Measurements from ENCODE around the gene PPM1N. TPM values are rescaled to one million over a fixed set of nuclear protein-coding genes. Genes with fewer than 3 reads are reported as not detected.

PPM1N gene, protein sequence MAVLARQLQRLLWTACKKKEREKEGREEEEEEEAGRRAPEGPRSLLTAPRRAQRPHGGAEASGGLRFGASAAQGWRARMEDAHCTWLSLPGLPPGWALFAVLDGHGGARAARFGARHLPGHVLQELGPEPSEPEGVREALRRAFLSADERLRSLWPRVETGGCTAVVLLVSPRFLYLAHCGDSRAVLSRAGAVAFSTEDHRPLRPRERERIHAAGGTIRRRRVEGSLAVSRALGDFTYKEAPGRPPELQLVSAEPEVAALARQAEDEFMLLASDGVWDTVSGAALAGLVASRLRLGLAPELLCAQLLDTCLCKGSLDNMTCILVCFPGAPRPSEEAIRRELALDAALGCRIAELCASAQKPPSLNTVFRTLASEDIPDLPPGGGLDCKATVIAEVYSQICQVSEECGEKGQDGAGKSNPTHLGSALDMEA
- 0.75 TPM for total RNA-seq
- long read RNA-seq, result 0 reads

DNA sequence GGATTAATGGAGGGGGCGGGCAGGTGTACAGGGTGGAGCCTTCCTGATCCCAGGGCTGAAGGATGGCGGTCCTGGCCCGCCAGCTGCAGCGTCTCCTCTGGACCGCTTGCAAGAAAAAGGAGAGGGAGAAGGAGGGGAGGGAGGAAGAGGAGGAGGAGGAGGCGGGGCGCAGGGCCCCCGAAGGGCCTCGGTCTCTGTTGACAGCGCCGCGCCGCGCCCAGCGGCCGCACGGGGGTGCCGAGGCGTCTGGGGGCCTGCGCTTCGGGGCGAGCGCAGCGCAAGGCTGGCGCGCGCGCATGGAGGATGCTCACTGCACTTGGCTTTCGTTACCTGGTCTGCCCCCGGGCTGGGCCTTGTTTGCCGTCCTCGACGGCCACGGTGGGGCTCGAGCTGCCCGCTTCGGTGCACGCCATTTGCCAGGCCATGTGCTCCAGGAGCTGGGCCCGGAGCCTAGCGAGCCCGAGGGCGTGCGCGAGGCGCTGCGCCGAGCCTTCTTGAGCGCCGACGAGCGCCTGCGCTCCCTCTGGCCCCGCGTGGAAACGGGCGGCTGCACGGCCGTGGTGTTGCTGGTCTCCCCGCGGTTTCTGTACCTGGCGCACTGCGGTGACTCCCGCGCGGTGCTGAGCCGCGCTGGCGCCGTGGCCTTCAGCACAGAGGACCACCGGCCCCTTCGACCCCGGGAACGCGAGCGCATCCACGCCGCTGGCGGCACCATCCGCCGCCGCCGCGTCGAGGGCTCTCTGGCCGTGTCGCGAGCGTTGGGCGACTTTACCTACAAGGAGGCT is at the start of gene PPM1N:
PPM1N (plus strand) TSS at position 33 of the 785 bp plus-strand sequence; CDS start at position 63, 30 bp downstream.
- intact Hi-C loops (cut with DNase I), result no loop called here
- DNase-seq (peak; percentile 58), ATAC-seq (ENCODE audit: poor library complexity) (peak; percentile 3)

DNA sequence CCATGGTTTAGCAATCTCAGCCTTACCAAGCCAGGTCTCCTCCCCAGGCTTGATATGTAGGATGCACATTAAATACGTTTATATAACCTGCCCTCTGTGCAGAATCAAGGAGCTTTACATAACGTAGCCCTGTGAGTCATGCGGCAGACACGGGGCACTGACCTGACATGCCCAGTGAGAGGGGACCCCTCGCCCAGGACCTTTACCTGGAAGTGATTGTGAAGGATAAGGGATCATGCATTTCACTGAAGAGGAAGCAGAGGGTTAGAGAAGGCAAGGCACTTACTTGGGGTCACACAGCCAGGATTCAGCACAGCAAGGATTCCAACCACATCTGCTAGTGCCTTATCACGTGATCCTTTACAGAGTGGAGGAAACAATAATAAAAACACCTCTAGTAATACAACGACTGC is 49.4 kb upstream of the PPM1N start:
- DNase-seq (no peak), ATAC-seq (ENCODE audit: poor library complexity) (no peak)
- intact Hi-C loops (cut with DNase I), result no loop called here

DNA sequence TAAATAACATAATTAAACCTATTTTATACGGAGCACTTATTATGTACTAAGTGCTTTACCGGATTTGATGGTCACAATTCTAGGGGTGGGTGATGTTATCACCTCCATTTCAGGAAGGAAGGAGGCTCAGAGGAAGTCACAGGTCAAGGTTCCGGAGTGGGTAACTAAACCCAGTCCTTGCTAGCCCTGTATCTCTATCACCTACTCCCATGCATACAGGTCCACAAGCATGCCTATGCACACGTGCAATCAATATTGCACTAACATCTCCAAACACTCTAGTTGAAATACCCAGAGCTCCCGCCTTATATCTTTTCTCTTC is 48.3 kb upstream of the PPM1N start:
- peak; percentile 2 for ATAC-seq (ENCODE audit: poor library complexity)
- intact Hi-C loops (cut with DNase I), result no loop called here
- DNase-seq, result no peak

DNA sequence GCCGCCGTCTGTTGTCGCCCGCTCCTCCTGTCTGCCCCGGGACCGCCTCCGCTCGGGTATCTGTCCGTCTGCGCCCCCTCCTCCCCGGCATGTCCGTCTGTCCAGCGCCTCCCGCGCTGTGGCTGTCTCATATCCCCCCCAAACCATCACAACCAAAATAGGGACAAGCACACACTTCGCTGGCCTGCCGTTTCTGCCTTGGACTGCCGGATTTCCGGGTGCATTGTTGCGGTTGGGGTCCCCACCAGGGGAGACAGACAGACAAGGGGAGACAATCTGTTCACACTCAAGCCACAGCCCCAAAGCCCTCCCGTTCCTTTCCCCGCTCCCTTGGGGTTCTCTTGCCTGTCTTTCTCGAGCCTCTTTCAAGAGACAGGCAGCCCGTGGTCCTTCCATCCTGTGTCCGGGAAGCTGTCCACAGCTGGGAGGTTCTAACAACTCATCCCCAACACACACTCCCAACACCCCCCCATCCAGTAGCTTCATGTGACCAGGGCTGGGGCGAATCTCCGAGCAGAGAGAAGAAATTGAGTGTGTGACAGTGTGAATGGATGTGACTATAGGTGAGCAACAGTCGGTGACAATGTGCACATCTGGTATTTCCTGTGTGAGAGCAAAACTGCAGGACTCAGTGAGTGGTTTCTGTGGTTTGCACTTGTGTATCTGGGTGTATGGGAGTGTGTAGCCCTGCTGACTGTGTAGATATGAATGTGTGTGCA is 47.0 kb upstream of the PPM1N start:
- intact Hi-C loops (cut with DNase I), result no loop called here
- ATAC-seq (ENCODE audit: poor library complexity), result peak; percentile 11
- peak; percentile 48 for DNase-seq

DNA sequence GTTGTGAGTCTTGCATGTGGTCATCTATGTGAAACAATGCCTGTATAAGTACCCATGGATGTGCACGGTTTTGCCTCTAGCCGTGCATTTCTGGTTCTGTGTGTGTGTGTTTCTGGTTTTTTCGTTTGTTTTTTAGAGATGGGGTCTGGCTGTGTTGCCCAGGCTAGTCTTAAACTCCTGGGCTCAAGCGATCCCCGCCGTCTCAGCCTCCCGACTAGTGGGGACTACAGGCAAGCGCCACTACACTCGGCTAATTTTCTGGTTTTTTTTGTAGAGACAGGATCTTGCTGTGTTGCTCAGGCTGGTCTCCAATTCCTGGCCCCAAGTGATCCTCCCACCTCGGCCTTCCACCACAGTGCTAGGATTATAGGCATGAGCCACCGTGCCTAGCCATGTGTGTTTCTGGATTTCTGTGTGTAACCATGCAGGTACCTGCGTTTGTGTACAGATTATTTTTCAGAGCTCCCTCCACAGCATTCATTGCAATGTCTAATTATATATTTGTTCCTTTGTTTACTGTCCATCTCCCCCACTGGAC is 46.3 kb upstream of the PPM1N start:
- DNase-seq (no peak), ATAC-seq (ENCODE audit: poor library complexity) (no peak)
- intact Hi-C loops (cut with DNase I), result no loop called here

DNA sequence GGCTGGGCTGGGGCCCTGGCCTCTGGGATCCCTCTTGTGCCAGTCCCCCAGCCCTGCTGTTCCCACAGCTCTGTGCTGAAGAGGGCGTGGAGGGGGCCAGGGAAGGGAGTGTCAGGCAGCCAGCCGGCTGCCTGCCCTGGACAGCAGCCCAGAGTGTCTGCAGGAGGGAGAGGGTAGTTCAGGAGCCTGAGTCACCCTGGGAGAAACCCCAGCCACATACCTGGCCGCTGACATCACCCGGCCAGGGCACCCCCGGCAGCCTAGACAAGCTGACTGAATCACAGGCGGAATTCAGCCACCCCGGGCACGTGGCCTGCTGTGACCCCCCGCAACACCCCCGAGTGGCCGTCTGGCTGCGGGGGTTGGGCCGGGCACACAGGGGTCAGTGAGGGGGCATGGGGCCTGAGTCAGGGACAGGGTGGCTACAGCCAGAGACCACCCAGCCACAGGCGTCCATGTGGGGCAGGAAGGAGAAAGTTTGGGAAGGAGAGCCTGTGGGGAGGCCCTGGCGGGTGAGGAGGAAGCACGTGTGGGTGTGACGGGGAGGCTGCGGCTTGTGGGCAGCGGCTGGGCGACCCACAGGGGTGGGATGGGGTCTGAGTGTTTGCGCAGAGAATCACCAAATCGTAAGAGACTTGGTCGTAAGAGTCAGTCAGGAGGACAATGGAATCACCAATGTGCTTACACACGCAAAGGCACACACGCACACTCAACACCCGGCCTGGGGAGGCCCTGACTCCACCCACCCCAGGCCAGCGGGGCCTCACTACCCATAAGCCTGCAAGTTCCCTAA is 42.3 kb upstream of the PPM1N start:
- intact Hi-C loops (cut with DNase I), result no loop called here
- DNase-seq (peak; percentile 89), ATAC-seq (ENCODE audit: poor library complexity) (peak; percentile 89)

DNA sequence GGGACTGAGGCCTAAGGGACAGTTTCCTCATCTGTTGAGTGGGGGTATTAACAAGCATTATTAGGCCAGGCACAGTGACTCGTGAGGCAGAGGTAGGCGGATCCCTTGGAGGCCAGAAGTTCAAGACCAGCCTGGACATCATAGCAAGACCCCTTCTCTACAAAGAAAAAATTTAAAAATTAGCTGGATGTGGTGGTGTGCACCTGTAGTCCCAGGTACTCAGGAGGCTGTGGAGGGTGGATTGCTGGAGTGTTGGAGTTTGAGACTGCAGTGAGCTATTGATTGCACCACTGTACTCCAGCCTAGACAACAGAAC is 41.8 kb upstream of the PPM1N start:
- DNase-seq (no peak), ATAC-seq (ENCODE audit: poor library complexity) (no peak)
- intact Hi-C loops (cut with DNase I), result no loop called here

DNA sequence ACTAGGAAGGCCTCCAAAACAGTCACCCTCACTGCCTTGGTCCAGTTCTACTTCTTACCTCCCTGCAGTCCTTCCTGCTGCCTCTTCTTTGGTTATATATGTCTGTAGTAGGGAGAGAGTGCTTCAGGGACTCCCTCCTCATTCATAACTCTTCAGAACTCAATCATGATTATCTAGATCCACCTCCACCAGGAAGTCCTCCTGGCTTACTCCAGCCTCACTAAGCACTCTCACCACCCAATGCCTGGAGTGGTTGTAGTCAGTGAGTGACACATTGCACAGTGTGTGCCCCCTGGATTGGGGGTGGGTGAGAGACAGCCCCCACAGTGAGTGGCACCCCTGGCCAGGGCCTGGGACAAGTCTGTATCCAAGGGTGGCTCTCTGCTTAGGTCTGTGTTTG is 40.5 kb upstream of the PPM1N start:
- intact Hi-C loops (cut with DNase I), result no loop called here
- no peak for ATAC-seq (ENCODE audit: poor library complexity)
- DNase-seq, result no peak

DNA sequence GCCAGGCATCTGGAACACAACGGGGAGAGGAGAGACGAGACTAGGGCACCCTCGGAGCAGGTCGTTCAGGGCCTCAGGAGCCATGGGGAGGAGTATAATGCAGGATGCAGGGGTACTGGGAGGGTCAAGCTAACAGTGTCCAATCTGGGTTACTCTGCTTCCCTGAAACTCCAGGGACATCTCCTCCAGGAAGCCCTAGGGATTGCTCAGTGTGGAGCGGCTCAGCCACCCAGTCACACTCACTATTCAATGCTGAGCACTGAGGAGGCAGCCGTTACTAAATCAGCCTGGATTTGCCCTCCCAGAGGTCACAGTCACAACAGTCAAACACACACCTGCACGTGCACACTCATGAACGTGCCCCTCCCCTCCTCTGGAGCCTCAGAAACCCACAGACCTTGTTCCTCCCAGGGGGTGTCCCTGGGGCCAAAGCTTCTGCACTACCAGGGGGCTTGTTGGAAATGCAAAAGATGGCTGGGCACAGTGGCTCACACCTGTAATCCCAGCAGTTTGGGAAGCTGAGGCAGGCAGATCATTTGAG is 37.4 kb upstream of the PPM1N start:
- intact Hi-C loops (cut with DNase I), result no loop called here
- no peak for DNase-seq
- ATAC-seq (ENCODE audit: poor library complexity), result no peak

DNA sequence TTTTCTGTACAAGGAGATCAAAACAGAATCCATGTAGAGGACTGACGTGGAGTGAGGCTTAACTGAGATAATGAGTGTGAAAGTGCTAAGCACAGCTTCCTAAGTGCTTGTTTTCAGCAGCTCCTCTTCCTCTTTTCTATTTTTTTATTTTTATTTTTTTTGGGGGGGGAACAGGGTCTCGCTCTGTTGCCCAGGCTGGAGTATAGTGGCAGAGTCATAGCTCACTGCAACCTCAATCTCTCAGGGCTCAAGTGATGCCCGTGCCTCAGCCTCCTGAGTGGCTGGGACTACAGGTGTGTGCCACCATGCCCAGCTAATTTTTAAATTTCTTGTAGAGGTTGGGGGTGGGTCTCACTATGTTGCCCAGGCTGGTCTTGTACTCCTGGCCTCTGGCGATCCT is 36.1 kb upstream of the PPM1N start:
- DNase-seq (no peak), ATAC-seq (ENCODE audit: poor library complexity) (no peak)
- intact Hi-C loops (cut with DNase I), result no loop called here

DNA sequence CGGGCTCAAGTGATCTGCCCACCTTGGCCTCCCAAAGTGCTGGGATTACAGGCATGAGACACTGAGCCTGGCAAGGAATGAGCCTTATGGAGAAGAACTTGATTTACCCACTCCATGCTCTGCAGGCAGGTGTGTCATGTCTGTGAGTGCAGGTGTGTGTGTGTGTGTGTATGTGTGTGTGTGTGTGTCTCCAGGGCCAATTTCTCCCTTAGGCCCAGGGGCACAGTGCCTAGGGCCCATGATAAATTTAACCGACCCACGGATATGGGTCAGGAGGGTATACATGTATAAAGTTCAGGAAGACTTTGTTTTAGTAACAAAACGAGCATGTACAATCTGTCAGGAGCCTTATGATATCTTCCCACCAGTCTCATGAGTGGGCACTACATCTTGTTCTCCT is 35.0 kb upstream of the PPM1N start:
- DNase-seq, result no peak
- ATAC-seq (ENCODE audit: poor library complexity), result no peak
- intact Hi-C loops (cut with DNase I), result no loop called here

DNA sequence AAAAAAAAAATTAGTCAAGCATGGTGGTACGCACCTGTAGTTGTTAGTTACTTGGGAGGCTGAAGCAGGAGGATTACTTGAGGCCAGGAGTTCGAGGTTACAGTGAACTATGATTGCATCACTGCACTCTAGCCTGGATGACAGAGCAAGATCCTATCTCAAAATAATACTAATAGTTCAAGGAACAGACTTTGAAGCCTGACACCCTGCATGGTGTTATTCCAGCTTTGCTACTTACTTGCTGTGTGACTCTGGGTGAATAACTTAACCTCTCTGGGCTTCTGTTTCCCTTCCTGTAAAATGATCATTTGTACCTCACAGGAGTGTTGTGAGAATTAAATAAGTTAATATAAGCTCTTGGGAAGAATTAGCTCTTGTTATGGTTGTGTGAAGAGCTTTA is 34.0 kb upstream of the PPM1N start:
- ATAC-seq (ENCODE audit: poor library complexity) (no peak), DNase-seq (no peak)
- intact Hi-C loops (cut with DNase I), result no loop called here

DNA sequence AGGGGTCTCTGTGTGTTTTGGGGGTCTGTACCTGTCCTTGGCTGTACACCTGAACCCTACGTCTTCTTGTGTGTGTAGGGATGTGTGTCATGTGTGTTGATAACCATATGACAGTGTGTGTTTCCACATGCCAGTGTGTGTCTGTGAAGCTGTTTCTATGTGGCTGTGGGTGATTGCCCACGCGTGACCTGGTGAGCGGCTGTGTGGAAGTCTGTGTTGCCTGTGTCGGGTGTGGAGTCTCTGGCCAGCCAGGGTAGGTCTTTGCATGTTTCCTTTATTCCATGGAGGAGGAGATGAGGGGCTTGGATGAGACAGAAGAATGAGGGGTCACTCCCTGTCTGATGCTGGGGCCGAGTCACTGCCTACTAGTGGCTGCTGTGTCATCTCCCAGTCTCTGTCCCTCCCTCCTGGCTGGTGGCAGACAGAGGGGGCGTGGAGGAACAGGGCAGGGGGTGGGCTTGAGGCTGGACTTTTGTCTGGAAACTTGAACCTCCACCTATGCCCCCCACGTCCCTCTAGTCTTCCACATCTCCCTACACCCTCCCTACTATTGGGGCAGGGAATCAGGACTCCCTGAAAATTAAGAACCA is 33.3 kb upstream of the PPM1N start:
- intact Hi-C loops (cut with DNase I), result no loop called here
- ATAC-seq (ENCODE audit: poor library complexity) (no peak), DNase-seq (no peak)

DNA sequence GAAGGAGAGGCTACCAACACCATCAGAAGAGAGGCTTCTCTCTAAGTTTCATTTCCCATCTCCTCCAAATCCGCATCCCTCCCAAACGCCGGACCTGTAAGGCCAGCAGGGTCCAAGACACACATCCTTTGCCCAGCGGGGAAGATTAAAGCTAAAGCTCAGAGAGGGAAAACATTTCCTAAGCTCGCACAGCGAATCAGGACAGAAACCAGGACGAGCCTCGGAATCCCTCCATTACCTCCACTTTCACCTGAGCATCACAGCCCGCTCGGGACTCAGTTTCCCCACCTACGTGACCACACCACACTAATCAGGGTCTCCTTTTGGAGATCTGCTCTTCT is 31.2 kb upstream of the PPM1N start:
- ATAC-seq (ENCODE audit: poor library complexity), result no peak
- intact Hi-C loops (cut with DNase I), result no loop called here
- DNase-seq, result no peak

DNA sequence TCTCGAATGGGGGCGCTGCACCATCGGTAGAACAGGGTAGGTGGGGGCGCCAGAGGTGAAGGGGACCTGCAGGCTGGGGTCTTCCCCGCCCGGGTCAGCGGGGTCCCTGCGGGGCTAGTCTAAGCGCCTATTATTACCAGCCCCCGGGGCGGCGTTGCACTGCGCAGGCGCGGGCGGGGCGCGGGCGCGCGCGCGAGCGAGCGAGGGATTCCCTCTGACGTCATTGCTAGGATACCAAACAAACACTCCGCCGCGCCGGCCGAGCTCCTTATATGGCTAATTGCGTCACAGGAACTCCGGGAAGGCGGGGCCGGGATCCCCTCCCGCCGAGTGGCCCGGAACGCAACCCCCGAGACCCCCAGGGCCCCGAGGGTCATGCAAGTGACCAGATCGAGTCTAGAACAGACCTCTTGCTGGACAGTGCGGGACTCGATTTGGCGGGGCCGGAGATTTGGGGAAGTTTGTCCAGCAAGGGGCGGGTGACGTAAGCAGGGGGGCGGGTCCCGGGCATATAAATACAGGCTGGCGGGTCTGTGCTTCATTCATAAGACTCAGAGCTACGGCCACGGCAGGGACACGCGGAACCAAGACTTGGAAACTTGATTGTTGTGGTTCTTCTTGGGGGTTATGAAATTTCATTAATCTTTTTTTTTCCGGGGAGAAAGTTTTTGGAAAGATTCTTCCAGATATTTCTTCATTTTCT is 30.6 kb upstream of the PPM1N start, which contains the start of gene FOSB:
FOSB (plus strand) TSS at position 541 of the 703 bp plus-strand sequence. CDS start 591 bp downstream, outside the sequence.
- intact Hi-C loops (cut with DNase I), result no loop called here
- ATAC-seq (ENCODE audit: poor library complexity), result peak; percentile 73
- DNase-seq, result peak; percentile 97

DNA sequence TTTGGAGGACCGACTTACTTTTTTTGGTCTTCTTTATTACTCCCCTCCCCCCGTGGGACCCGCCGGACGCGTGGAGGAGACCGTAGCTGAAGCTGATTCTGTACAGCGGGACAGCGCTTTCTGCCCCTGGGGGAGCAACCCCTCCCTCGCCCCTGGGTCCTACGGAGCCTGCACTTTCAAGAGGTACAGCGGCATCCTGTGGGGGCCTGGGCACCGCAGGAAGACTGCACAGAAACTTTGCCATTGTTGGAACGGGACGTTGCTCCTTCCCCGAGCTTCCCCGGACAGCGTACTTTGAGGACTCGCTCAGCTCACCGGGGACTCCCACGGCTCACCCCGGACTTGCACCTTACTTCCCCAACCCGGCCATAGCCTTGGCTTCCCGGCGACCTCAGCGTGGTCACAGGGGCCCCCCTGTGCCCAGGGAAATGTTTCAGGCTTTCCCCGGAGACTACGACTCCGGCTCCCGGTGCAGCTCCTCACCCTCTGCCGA is 30.0 kb upstream of the PPM1N start:
- DNase-seq (peak; percentile 49), ATAC-seq (ENCODE audit: poor library complexity) (no peak)
- intact Hi-C loops (cut with DNase I), result no loop called here

DNA sequence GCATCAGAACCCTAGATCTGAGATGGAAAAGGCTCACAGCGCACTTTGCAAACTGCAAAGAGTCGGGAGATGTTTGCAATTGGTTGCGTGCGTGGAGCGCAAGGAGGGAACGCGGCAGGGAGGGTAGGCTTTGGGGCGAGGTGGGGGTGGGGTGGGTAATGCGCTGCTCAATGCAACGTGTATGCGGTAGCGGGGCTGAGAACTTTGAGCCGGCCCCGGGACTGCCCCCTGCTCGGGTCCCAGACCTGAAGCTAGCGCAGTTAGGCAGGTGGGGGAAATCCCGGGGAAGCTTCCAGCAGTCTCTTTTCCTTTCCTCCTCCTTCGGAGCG is 29.5 kb upstream of the PPM1N start:
- DNase-seq, result no peak
- peak; percentile 9 for ATAC-seq (ENCODE audit: poor library complexity)
- intact Hi-C loops (cut with DNase I), result no loop called here
